ENCODE measurements around the gene MYOZ3. TPM values are rescaled to one million over a fixed set of nuclear protein-coding genes. Genes with fewer than 3 reads are reported as not detected.
A peak's percentile ranks its signal among the peaks of the same experiment; 100 is the strongest.

The MYOZ3 gene
- total and polyA plus RNA-seq, 2 of the 8 experiments (the other 6 are each of a cell fraction or from before 2014, with no cell fraction given): 9.6 to 19.1 TPM

DNA sequence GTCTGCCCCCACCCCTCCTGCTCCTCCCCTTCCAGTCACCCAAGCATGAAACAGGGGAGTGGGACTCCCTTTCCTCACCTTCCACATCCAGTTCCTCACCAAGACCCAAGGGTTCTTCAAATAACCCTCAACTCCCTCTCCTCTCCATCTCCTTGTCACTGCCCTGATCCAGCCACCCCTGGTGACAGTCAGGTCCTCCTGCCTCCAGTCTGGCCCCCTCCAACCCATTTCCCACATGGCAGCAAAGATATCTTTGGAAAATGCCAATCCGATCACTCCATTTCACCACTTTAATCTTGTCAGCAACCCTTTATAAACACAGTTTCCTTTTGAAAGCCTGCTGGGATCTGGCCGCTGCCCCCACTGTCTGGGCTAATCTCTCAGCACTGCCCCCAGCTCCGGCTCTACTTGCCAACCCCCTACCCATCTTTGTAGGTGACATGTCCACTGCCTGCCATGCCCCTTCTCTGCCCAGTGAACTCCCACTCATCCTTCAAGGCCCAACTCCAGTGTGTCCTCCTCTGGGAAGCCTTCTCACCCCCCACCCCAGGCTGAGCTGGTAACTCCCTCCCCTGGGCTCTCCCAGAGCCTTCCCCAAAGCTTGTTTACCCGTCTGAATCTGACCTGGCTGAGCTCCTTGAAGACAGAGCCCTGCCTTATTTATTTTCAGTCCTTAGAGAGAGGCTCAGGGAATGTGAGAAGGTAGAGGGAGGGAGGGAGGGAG is 781 bp upstream of the MYOZ3 start:
- Histone ChIP-seq H3K4ac (replicated peaks; ENCODE audit: insufficient read length, low read depth, low read length) (no peak overlapping the region), H2BK120ac (replicated peaks; ENCODE audit: low read depth, low read length) (no peak overlapping the region), H3K79me1 (ENCODE audit: low read depth, low read length) (no peaks in the 10 kb centered on the region), H4K8ac (ENCODE audit: extremely low read depth, insufficient read depth, low read length) (no peak overlapping the region), H2AK5ac (ENCODE audit: low read depth, low read length) (no peak overlapping the region), H3K4me2 (ENCODE audit: insufficient read depth in 1 of 2, low read depth in 2 of 2, low read length in 2 of 2) (peak overlapping the region; percentile 14 to 15; a peak in 1 of 4 replicates), H3K9me3 (ENCODE audit: insufficient read depth in 2 of 2, low read depth in 1 of 2, low read length in 1 of 2) (no peaks in the 10 kb centered on the region), H3K18ac (ENCODE audit: extremely low read depth, low read length) (no peak overlapping the region), H2BK5ac (ENCODE audit: low read depth, low read length) (no peak overlapping the region), H2BK15ac (ENCODE audit: low read length) (no peak overlapping the region), H2BK12ac (ENCODE audit: low read depth, low read length) (no peak overlapping the region), H3K4me1 (replicated peaks in 1 of 4; ENCODE audit: control insufficient read depth in 3 of 4, insufficient read depth in 4 of 4, low read length in 3 of 4) (peaks cover 0 to 11% (median 2%) of the 10 kb centered on the region in 4 experiments; a peak in 4 of 7 replicates), H3K56ac (replicated peaks; ENCODE audit: insufficient read length, low read depth, low read length) (no peak overlapping the region), H3K4me3 (ENCODE audit: extremely low read depth in 1 of 4, insufficient read depth in 2 of 4, low read depth in 3 of 4, low read length in 4 of 4) (no peak overlapping the region), H4K5ac (ENCODE audit: insufficient read length, low read depth, low read length) (no peak overlapping the region), H2AFZ (ENCODE audit: low read length) (peak overlapping the region; percentile 36; the same call in 1 of the 2 replicates), H3K79me2 (ENCODE audit: control insufficient read depth in 1 of 2, insufficient read depth in 2 of 2, low read length in 2 of 2) (no peaks in the 10 kb centered on the region), H3K27me3 (replicated peaks in 1 of 4; ENCODE audit: control insufficient read depth in 3 of 4, extremely low read depth in 1 of 4, insufficient read depth in 3 of 4, low read length in 3 of 4) (no peaks in the 10 kb centered on the region; a peak in 1 of 7 replicates), H3K36me3 (ENCODE audit: control insufficient read depth in 2 of 4, insufficient read depth in 4 of 4, low read length in 3 of 4) (no peaks in the 10 kb centered on the region), H3K9ac (replicated peaks in 1 of 4; ENCODE audit: extremely low read depth in 1 of 4, low read depth in 3 of 4, low read length in 3 of 4) (no peak overlapping the region), H4K91ac (replicated peaks; ENCODE audit: insufficient read length, low read length) (no peak overlapping the region), H2BK20ac (ENCODE audit: low read length) (no peak overlapping the region), H4K20me1 (replicated peaks in 1 of 2; ENCODE audit: control insufficient read depth in 1 of 2, insufficient read depth in 2 of 2, low read length in 2 of 2) (peaks cover 0 to 2% of the 10 kb centered on the region in 2 experiments), H3K27ac (ENCODE audit: low read depth, low read length) (no peak overlapping the region), H3K14ac (ENCODE audit: insufficient read length) (no peak overlapping the region), H3K23me2 (ENCODE audit: low read depth, low read length) (peaks cover 2% of the 10 kb centered on the region; the same call in 1 of the 2 replicates), H3K23ac (ENCODE audit: insufficient read length) (no peak overlapping the region)
- ChIA-PET POLR2A (ENCODE audit: partially characterized antibody) (interaction anchor here (0.9 to 8.2 kb wide), 7 partner anchors 12 to 211 kb away, joined by 3 to 70 read pairs (median 4); partner anchors contain the start of gene RPS14), CTCF (ENCODE audit: partially characterized antibody) (interaction anchor here (0.6 to 20.1 kb wide), 15 partner anchors 10 to 219 kb away, joined by 3 to 303 read pairs (median 4); partner anchors contain the start of gene SYNPO)
- TF ChIP-seq CBX5 (IDR thresholded peaks at IDR 0.05; ENCODE audit: low read depth, low read length): no peak
- no peak for TF ChIP-seq SIX5 (IDR thresholded peaks at IDR 0.05; ENCODE audit: low read depth, low read length)
- no peak for TF ChIP-seq BACH1 (IDR thresholded peaks at IDR 0.05; ENCODE audit: low read length)
- no peak for TF ChIP-seq TAF1 (IDR thresholded peaks at IDR 0.05; ENCODE audit: low read depth, low read length)
- TF ChIP-seq CREB1 (IDR thresholded peaks at IDR 0.05): no peak
- no peak for TF ChIP-seq GABPA (IDR thresholded peaks at IDR 0.05; ENCODE audit: borderline replicate concordance, insufficient read depth, low read length)
- no peak for TF ChIP-seq TEAD4 (IDR thresholded peaks at IDR 0.05; ENCODE audit: low read depth, low read length)
- no peak for TF ChIP-seq SUZ12 (IDR thresholded peaks at IDR 0.05; ENCODE audit: low read length)
- WGBS, 2 experiments (ENCODE audit: extremely low coverage in 1 of 2, insufficient coverage in 1 of 2, insufficient read length in 1 of 2, insufficient replicate concordance in 2 of 2, low coverage in 1 of 2, low lambda C conversion rate in 2 of 2, missing lambda C conversion rate in 1 of 2): 60% methylated on average over 4 of the region's 4 CpGs; no CpG with 5 or more reads in 1 of the 2 experiments
- FAIRE-seq (no peak), DNase-seq (ENCODE audit: low read depth in 1 of 2, low spot score in 2 of 2) (no peak)
